GM23338 (cell line): ENCODE results near the gene MAPKAPK2. TPM values are rescaled to one million over a fixed set of nuclear protein-coding genes. Genes with fewer than 3 reads are reported as not detected.

Experiments
- ATAC-seq: fragments of 200-7000 bp; cut with Tn5 transposase; 3 replicates; pipeline ENCODE4 v1.9.1; 2020
- DNase-seq: peaks from one replicate; pipeline ENCODE4 v3.0.0-alpha.2; 2015; ENCODE audit warnings: low spot score
- H2AFZ ChIP-seq: fragments of 200-600 bp; sonication (generic); 2 replicates; pipeline ENCODE4 v1.8.0; 2016; ENCODE audit warnings: antibody characterized with exemption, mild to moderate bottlenecking, moderate library complexity
- H3F3A ChIP-seq: fragments of 200-600 bp; sonication (generic); replicated peaks from 2 replicates; pipeline ENCODE4 v1.8.0; 2017; ENCODE audit warnings: antibody characterized with exemption, mixed run types, low read depth
- H3K27ac ChIP-seq: fragments of 200-600 bp; sonication (generic); 2 replicates; pipeline ENCODE4 v1.6.1; 2016; ENCODE audit warnings: low read depth
- H3K27me3 ChIP-seq: fragments of 200-600 bp; sonication (generic); 2 replicates; pipeline ENCODE4 v1.8.0; 2016; ENCODE audit warnings: mild to moderate bottlenecking, mixed run types, moderate library complexity; ENCODE audit not compliant: insufficient read depth
- H3K36me3 ChIP-seq: fragments of 200-600 bp; sonication (generic); 2 replicates; pipeline ENCODE4 v1.8.0; 2016; ENCODE audit warnings: mild to moderate bottlenecking; ENCODE audit not compliant: insufficient read depth
- H3K4me1 ChIP-seq: fragments of 200-600 bp; sonication (generic); 2 replicates; pipeline ENCODE4 v1.8.0; 2016; ENCODE audit warnings: mild to moderate bottlenecking, moderate library complexity; ENCODE audit not compliant: insufficient read depth
- H3K4me2 ChIP-seq: fragments of 200-600 bp; sonication (generic); 2 replicates; pipeline ENCODE4 v1.7.1; 2017; ENCODE audit warnings: mixed run types
- H3K4me3 ChIP-seq: fragments of 200-600 bp; sonication (generic); 2 replicates; pipeline ENCODE4 v1.6.1; 2016; ENCODE audit warnings: mixed run types
- H3K79me2 ChIP-seq: fragments of 200-600 bp; sonication (generic); replicated peaks from 2 replicates; pipeline ENCODE4 v1.8.0; 2017; ENCODE audit warnings: mild to moderate bottlenecking; ENCODE audit not compliant: insufficient read depth
- H3K9me2 ChIP-seq: fragments of 200-600 bp; sonication (generic); 2 replicates; pipeline ENCODE4 v1.8.0; 2017; ENCODE audit not compliant: insufficient read depth
- H4K20me1 ChIP-seq: fragments of 200-600 bp; sonication (generic); replicated peaks from 2 replicates; pipeline ENCODE4 v1.8.0; 2017; ENCODE audit warnings: mild to moderate bottlenecking; ENCODE audit not compliant: insufficient read depth
- H3K27ac Mint-ChIP-seq: 2 replicates; pipeline ENCODE4 v1.8.0; 2020; ENCODE audit warnings: inconsistent platforms, mild to moderate bottlenecking, moderate library complexity, mixed read lengths
- H3K27me3 Mint-ChIP-seq: 3 replicates; pipeline ENCODE4 v1.8.0; 2022; ENCODE audit warnings: low read depth, mild to moderate bottlenecking, moderate library complexity, mixed read lengths, inconsistent platforms; ENCODE audit not compliant: insufficient read depth, poor library complexity
- H3K36me3 Mint-ChIP-seq: 3 replicates; pipeline ENCODE4 v1.8.0; 2021; ENCODE audit warnings: low read depth, mild to moderate bottlenecking, inconsistent platforms, moderate library complexity, mixed read lengths
- H3K4me1 Mint-ChIP-seq: 3 replicates; pipeline ENCODE4 v1.8.0; 2020; ENCODE audit warnings: mild to moderate bottlenecking, inconsistent platforms, mixed read lengths
- H3K4me3 Mint-ChIP-seq: 3 replicates; pipeline ENCODE4 v1.8.0; 2021; ENCODE audit warnings: moderate library complexity, mild to moderate bottlenecking, inconsistent platforms, mixed read lengths
- H3K9me3 Mint-ChIP-seq: 3 replicates; pipeline ENCODE4 v1.8.0; 2020; ENCODE audit warnings: moderate library complexity, mild to moderate bottlenecking, inconsistent platforms, mixed read lengths
- EZH2 ChIP-seq: fragments of 200-600 bp; sonication (generic); IDR thresholded peaks from one replicate; pipeline ENCODE4 v1.8.0; 2017; ENCODE audit warnings: antibody characterized with exemption, mild to moderate bottlenecking, low read depth; ENCODE audit not compliant: unreplicated experiment
- NANOG ChIP-seq: IDR thresholded peaks from 2 replicates; pipeline ENCODE4 v1.6.1; 2016; ENCODE audit warnings: antibody characterized with exemption, borderline replicate concordance
- POLR2AphosphoS5 ChIP-seq: IDR thresholded peaks from 2 replicates; pipeline ENCODE4 v1.6.1; 2016; ENCODE audit warnings: antibody characterized with exemption, low read depth
- ZNF331 ChIP-seq: fragments of 250-450 bp; sonication (Bioruptor Pico); IDR thresholded peaks from 2 replicates; pipeline ENCODE4 v1.5.0; 2020; ENCODE audit warnings: low read depth, mild to moderate bottlenecking, moderate library complexity
- polyA plus RNA-seq: library from polyadenylated mRNA; unstranded; fragments of >200 nt; fragmentation: Nextera tagmentation; extraction: Ambion mirVana; gene quantifications from 2 replicates; pipeline ENCODE4 v1.2.1, GENCODE V29; 2016
- total RNA-seq: library from RNA; depleted of rRNA; stranded (reverse); fragments of >200 nt; shearing (Covaris generic); gene quantifications from 2 replicates; pipeline ENCODE4 v1.2.3, GENCODE V29; 2014
- TF ChIP-seq, protein P1 (sequence below): IDR thresholded peaks from 2 replicates; pipeline ENCODE4 v1.6.1; 2016; ENCODE audit warnings: antibody characterized with exemption
- TF ChIP-seq, protein P2 (sequence below), 2 experiments: fragments of 200-600 bp in 1 of 2; sonication (generic) in 1 of 2; conservative IDR thresholded peaks; 2 replicates each; pipeline versions ENCODE4 v1.5.1 to v1.6.1; 2016 to 2017; ENCODE audit warnings: antibody characterized with exemption in 2 of 2, low read depth in 2 of 2, mild to moderate bottlenecking in 2 of 2, moderate library complexity in 1 of 2
- TF ChIP-seq, protein P3 (sequence below): IDR thresholded peaks from one replicate; pipeline ENCODE4 v1.6.1; 2018; ENCODE audit warnings: antibody characterized with exemption; ENCODE audit not compliant: unreplicated experiment

Gene MAPKAPK2
- total and polyA plus RNA-seq, 2 experiments from 2014 or later, result 10.1 to 30.4 TPM

DNA sequence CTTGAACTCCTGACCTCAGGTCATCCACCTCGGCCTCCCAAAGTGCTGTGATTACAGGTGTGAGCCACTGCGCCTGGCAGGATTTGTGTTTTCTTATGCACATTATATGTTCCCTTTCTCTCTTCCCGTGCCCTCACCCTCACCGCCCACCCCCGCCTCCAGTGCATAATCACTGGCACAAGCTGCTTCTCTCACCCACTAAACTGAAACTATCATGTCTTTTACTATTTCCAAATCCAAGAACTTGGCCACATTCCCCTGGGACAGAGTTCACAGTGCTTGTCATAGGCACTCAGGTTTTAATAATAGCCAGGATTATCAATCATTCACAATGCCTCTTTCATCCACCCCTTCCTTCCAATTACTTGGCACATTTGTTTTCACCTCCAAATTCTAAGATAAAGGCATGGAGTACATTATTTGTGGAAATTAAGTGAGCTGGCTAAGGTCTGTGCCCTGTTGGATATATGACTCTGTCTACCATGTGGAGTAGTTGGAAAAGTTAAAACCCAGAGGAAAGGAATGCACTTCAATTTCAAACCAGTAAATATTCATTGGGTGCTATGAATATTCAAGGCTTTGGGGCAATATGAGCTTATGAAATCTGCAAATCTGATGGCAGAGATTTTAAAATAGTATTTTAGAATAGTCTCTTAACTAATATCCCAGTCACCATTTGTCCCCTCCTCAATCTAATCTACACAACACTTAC lies 17.6 kb upstream of the MAPKAPK2 start:
- H3K36me3 ChIP-seq, result no peaks in the 10 kb centered on the region
- Mint-ChIP-seq H3K36me3 (no peaks in the 10 kb centered on the region), H3K27ac (no peak overlapping the region), H3K9me3 (no peaks in the 10 kb centered on the region), H3K4me3 (no peak overlapping the region), H3K4me1 (peaks cover 11% of the 10 kb centered on the region; the same call in 2 of the 3 replicates), H3K27me3 (peaks cover 17% of the 10 kb centered on the region)
- peaks cover 19% of the 10 kb centered on the region for H3K27me3 ChIP-seq
- TF ChIP-seq EZH2 (no peak), NANOG (no peak)
- TF ChIP-seq, protein P1, sequence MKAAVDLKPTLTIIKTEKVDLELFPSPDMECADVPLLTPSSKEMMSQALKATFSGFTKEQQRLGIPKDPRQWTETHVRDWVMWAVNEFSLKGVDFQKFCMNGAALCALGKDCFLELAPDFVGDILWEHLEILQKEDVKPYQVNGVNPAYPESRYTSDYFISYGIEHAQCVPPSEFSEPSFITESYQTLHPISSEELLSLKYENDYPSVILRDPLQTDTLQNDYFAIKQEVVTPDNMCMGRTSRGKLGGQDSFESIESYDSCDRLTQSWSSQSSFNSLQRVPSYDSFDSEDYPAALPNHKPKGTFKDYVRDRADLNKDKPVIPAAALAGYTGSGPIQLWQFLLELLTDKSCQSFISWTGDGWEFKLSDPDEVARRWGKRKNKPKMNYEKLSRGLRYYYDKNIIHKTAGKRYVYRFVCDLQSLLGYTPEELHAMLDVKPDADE, result no peak
- TF ChIP-seq, protein P2, sequence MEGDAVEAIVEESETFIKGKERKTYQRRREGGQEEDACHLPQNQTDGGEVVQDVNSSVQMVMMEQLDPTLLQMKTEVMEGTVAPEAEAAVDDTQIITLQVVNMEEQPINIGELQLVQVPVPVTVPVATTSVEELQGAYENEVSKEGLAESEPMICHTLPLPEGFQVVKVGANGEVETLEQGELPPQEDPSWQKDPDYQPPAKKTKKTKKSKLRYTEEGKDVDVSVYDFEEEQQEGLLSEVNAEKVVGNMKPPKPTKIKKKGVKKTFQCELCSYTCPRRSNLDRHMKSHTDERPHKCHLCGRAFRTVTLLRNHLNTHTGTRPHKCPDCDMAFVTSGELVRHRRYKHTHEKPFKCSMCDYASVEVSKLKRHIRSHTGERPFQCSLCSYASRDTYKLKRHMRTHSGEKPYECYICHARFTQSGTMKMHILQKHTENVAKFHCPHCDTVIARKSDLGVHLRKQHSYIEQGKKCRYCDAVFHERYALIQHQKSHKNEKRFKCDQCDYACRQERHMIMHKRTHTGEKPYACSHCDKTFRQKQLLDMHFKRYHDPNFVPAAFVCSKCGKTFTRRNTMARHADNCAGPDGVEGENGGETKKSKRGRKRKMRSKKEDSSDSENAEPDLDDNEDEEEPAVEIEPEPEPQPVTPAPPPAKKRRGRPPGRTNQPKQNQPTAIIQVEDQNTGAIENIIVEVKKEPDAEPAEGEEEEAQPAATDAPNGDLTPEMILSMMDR (conservative IDR thresholded peaks at IDR 0.05; ENCODE audit: low read depth in 2 of 2), result no peak
- no peak overlapping the region for H3K4me2 ChIP-seq
- no peak overlapping the region for H2AFZ ChIP-seq
- no peak overlapping the region for H3K4me3 ChIP-seq
- no peak overlapping the region for H3K27ac ChIP-seq
- DNase-seq, result no peak
- peaks cover 11% of the 10 kb centered on the region for H3K4me1 ChIP-seq
- H3K79me2 ChIP-seq, result no peaks in the 10 kb centered on the region
- H3F3A ChIP-seq, result no peaks in the 10 kb centered on the region
- no peaks in the 10 kb centered on the region for H4K20me1 ChIP-seq
- no peaks in the 10 kb centered on the region for H3K9me2 ChIP-seq
- no peak for ATAC-seq

DNA sequence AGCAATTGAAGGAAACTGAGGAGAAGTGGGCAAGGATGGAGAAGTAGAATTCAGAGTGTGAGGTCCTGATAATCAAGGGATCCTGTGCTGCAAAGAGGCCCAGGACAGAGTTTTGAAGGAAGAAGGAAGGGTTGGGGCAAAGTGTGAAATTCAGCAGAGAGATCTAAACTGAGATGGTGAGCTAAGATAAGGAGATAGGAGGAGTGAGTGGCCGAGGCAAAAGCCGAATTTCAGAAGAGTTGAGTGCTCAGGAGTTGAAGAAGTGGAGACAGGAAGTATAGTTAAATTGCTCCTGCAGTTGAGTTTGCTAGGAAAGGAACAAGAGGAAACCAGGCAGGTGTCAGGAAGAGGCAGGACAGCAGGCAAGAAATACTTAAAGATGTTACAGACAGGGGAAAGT lies 16.4 kb upstream of the MAPKAPK2 start:
- H3K36me3 Mint-ChIP-seq, result no peaks in the 10 kb centered on the region
- DNase-seq (no peak), ATAC-seq (no peak)
- Histone ChIP-seq H2AFZ (peak overlapping the region; percentile 32; the same call in 1 of the 2 replicates), H3K4me1 (peaks cover 23% of the 10 kb centered on the region), H3K27me3 (peaks cover 7% of the 10 kb centered on the region), H3K79me2 (no peaks in the 10 kb centered on the region), H3K27ac (no peak overlapping the region), H4K20me1 (no peaks in the 10 kb centered on the region), H3K36me3 (no peaks in the 10 kb centered on the region), H3F3A (no peaks in the 10 kb centered on the region), H3K4me2 (no peak overlapping the region), H3K9me2 (no peaks in the 10 kb centered on the region), H3K4me3 (no peak overlapping the region)
- peaks cover 8% of the 10 kb centered on the region for H3K27me3 Mint-ChIP-seq
- H3K27ac Mint-ChIP-seq, result no peak overlapping the region
- H3K9me3 Mint-ChIP-seq, result no peaks in the 10 kb centered on the region
- peaks cover 9% of the 10 kb centered on the region; the same call in 2 of the 3 replicates for H3K4me1 Mint-ChIP-seq
- no peak overlapping the region for H3K4me3 Mint-ChIP-seq
- TF ChIP-seq, protein P3, sequence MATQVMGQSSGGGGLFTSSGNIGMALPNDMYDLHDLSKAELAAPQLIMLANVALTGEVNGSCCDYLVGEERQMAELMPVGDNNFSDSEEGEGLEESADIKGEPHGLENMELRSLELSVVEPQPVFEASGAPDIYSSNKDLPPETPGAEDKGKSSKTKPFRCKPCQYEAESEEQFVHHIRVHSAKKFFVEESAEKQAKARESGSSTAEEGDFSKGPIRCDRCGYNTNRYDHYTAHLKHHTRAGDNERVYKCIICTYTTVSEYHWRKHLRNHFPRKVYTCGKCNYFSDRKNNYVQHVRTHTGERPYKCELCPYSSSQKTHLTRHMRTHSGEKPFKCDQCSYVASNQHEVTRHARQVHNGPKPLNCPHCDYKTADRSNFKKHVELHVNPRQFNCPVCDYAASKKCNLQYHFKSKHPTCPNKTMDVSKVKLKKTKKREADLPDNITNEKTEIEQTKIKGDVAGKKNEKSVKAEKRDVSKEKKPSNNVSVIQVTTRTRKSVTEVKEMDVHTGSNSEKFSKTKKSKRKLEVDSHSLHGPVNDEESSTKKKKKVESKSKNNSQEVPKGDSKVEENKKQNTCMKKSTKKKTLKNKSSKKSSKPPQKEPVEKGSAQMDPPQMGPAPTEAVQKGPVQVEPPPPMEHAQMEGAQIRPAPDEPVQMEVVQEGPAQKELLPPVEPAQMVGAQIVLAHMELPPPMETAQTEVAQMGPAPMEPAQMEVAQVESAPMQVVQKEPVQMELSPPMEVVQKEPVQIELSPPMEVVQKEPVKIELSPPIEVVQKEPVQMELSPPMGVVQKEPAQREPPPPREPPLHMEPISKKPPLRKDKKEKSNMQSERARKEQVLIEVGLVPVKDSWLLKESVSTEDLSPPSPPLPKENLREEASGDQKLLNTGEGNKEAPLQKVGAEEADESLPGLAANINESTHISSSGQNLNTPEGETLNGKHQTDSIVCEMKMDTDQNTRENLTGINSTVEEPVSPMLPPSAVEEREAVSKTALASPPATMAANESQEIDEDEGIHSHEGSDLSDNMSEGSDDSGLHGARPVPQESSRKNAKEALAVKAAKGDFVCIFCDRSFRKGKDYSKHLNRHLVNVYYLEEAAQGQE, result no peak
- TF ChIP-seq POLR2AphosphoS5, result no peak
- TF ChIP-seq NANOG, result no peak
- no peak for TF ChIP-seq EZH2
- TF ChIP-seq, protein P2 (conservative IDR thresholded peaks at IDR 0.05; ENCODE audit: low read depth in 2 of 2), result no peak
- no peak for TF ChIP-seq ZNF331 (CRISPR knock-in tag)
